Astrocyte (in vitro differentiated cells and primary cell): ENCODE measurements around the gene CREG2.

Experiments
- EZH2 ChIP-seq: IDR thresholded peaks from 2 replicates; pipeline ENCODE4 v1.6.1; 2012; ENCODE audit warnings: mild to moderate bottlenecking, low read length, inconsistent platforms; ENCODE audit not compliant: insufficient read depth
- TF ChIP-seq, protein P1 (sequence below): IDR thresholded peaks from 2 replicates; pipeline ENCODE4 v1.5.1; 2011; ENCODE audit warnings: low read depth, mild to moderate bottlenecking, inconsistent platforms, low read length, moderate library complexity; ENCODE audit not compliant: insufficient read depth

DNA sequence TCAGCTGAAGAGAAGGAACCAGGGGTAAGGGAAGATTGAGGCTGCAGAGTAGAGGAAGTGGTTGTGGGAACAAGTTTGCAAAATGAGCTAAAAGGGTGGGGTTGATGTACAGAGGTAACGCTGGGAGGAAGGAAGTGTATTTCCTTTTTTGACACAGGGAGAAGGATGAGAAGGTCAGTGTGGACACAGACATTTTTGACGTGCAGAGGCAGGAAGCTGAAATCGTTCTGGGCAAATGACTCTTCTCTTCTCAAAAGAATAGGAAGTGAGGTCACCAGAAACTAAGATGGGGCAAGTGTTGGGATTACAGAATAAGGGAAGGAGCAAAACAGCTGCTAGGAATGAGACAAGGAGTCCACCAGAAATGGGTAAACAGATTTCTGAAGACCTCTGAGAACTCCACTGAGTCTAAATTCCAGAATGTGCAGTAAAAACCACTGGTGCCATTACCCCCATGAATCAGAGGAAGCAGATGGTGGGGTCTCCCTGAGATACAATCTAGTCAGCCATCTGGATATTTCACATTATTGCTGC is 58.8 kb downstream of the CREG2 start:
- TF ChIP-seq, protein P1, sequence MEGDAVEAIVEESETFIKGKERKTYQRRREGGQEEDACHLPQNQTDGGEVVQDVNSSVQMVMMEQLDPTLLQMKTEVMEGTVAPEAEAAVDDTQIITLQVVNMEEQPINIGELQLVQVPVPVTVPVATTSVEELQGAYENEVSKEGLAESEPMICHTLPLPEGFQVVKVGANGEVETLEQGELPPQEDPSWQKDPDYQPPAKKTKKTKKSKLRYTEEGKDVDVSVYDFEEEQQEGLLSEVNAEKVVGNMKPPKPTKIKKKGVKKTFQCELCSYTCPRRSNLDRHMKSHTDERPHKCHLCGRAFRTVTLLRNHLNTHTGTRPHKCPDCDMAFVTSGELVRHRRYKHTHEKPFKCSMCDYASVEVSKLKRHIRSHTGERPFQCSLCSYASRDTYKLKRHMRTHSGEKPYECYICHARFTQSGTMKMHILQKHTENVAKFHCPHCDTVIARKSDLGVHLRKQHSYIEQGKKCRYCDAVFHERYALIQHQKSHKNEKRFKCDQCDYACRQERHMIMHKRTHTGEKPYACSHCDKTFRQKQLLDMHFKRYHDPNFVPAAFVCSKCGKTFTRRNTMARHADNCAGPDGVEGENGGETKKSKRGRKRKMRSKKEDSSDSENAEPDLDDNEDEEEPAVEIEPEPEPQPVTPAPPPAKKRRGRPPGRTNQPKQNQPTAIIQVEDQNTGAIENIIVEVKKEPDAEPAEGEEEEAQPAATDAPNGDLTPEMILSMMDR, result no peak
- no peak for TF ChIP-seq EZH2
